ENCODE measurements around the gene BICRAL. TPM values are rescaled to one million over a fixed set of nuclear protein-coding genes. Genes with fewer than 3 reads are reported as not detected.

The BICRAL gene
- polyA plus RNA-seq, 1 of the 3 experiments (the other 2 are of a cell fraction), result 5.1 TPM

DNA sequence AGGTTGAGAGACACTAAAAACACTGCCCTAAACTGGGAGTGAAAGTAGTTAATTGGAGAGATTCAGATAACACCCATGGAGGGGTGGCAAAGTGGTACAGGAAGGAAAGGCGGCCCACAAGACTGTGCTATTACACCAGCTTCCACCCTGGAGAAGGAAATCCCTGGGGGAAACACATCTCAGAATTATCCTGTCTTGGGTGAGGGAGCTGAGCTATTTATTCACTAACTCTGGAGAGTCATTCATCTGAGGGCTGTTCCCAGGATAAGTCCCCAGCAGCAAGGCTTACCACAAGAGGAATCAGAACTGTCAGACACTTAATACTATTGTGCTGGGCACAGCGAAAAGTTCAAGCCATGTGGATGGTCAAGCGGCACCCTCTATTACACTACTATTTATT is 45.9 kb upstream of the BICRAL start:
- DNase-seq, result no peak
- POLR2A ChIA-PET, result no interaction called here
- no peaks in the 10 kb centered on the region for H4K20me1 ChIP-seq (ENCODE audit: insufficient read depth)
- H2AFZ ChIP-seq (ENCODE audit: low read depth), result no peak overlapping the region
- H3K9ac ChIP-seq, result no peak overlapping the region
- H3K9me2 ChIP-seq, result no peaks in the 10 kb centered on the region
- 97% methylated on average over 3 of the region's 3 CpGs for WGBS (ENCODE audit: low lambda C conversion rate)
- no peaks in the 10 kb centered on the region for H3K27me3 ChIP-seq (ENCODE audit: insufficient read depth)
- CTCF ChIA-PET, result interaction anchor here (1.3 kb wide), 1 partner anchor 10 kb away, joined by 4 read pairs; no protein-coding TSS in a partner anchor
- H3K4me1 ChIP-seq (ENCODE audit: control insufficient read depth in 1 of 2, insufficient read depth in 2 of 2, low read depth in 1 of 2, low read length in 1 of 2), result no peaks in the 10 kb centered on the region; a peak in 1 of 4 replicates
- TF ChIP-seq TEAD4 (IDR thresholded peaks at IDR 0.05; ENCODE audit: borderline replicate concordance, insufficient read depth) (no peak), FOXJ3 (CRISPR knock-in tag; IDR thresholded peaks at IDR 0.05) (no peak), TCF12 (IDR thresholded peaks at IDR 0.05) (no peak), SMC3 (IDR thresholded peaks at IDR 0.05; ENCODE audit: low read depth, low read length) (no peak), NFIC (IDR thresholded peaks at IDR 0.05; ENCODE audit: borderline replicate concordance) (no peak), CHD2 (IDR thresholded peaks at IDR 0.05; ENCODE audit: low read length, partially characterized antibody) (no peak), TAF1 (IDR thresholded peaks at IDR 0.05; ENCODE audit: borderline replicate concordance, low read depth, low read length) (no peak)
- TF ChIP-seq, protein P1, sequence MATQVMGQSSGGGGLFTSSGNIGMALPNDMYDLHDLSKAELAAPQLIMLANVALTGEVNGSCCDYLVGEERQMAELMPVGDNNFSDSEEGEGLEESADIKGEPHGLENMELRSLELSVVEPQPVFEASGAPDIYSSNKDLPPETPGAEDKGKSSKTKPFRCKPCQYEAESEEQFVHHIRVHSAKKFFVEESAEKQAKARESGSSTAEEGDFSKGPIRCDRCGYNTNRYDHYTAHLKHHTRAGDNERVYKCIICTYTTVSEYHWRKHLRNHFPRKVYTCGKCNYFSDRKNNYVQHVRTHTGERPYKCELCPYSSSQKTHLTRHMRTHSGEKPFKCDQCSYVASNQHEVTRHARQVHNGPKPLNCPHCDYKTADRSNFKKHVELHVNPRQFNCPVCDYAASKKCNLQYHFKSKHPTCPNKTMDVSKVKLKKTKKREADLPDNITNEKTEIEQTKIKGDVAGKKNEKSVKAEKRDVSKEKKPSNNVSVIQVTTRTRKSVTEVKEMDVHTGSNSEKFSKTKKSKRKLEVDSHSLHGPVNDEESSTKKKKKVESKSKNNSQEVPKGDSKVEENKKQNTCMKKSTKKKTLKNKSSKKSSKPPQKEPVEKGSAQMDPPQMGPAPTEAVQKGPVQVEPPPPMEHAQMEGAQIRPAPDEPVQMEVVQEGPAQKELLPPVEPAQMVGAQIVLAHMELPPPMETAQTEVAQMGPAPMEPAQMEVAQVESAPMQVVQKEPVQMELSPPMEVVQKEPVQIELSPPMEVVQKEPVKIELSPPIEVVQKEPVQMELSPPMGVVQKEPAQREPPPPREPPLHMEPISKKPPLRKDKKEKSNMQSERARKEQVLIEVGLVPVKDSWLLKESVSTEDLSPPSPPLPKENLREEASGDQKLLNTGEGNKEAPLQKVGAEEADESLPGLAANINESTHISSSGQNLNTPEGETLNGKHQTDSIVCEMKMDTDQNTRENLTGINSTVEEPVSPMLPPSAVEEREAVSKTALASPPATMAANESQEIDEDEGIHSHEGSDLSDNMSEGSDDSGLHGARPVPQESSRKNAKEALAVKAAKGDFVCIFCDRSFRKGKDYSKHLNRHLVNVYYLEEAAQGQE (IDR thresholded peaks at IDR 0.05; ENCODE audit: low read depth, low read length), result no peak
- TF ChIP-seq, protein P2, sequence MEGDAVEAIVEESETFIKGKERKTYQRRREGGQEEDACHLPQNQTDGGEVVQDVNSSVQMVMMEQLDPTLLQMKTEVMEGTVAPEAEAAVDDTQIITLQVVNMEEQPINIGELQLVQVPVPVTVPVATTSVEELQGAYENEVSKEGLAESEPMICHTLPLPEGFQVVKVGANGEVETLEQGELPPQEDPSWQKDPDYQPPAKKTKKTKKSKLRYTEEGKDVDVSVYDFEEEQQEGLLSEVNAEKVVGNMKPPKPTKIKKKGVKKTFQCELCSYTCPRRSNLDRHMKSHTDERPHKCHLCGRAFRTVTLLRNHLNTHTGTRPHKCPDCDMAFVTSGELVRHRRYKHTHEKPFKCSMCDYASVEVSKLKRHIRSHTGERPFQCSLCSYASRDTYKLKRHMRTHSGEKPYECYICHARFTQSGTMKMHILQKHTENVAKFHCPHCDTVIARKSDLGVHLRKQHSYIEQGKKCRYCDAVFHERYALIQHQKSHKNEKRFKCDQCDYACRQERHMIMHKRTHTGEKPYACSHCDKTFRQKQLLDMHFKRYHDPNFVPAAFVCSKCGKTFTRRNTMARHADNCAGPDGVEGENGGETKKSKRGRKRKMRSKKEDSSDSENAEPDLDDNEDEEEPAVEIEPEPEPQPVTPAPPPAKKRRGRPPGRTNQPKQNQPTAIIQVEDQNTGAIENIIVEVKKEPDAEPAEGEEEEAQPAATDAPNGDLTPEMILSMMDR (IDR thresholded peaks at IDR 0.05), result no peak
- TF ChIP-seq, protein P3, sequence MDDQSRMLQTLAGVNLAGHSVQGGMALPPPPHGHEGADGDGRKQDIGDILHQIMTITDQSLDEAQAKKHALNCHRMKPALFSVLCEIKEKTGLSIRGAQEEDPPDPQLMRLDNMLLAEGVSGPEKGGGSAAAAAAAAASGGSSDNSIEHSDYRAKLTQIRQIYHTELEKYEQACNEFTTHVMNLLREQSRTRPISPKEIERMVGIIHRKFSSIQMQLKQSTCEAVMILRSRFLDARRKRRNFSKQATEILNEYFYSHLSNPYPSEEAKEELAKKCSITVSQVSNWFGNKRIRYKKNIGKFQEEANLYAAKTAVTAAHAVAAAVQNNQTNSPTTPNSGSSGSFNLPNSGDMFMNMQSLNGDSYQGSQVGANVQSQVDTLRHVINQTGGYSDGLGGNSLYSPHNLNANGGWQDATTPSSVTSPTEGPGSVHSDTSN (IDR thresholded peaks at IDR 0.05), result no peak
- TF ChIP-seq, protein P4, sequence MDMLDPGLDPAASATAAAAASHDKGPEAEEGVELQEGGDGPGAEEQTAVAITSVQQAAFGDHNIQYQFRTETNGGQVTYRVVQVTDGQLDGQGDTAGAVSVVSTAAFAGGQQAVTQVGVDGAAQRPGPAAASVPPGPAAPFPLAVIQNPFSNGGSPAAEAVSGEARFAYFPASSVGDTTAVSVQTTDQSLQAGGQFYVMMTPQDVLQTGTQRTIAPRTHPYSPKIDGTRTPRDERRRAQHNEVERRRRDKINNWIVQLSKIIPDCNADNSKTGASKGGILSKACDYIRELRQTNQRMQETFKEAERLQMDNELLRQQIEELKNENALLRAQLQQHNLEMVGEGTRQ (IDR thresholded peaks at IDR 0.05; ENCODE audit: borderline replicate concordance, low read depth, low read length), result no peak
- TF ChIP-seq, protein P5, sequence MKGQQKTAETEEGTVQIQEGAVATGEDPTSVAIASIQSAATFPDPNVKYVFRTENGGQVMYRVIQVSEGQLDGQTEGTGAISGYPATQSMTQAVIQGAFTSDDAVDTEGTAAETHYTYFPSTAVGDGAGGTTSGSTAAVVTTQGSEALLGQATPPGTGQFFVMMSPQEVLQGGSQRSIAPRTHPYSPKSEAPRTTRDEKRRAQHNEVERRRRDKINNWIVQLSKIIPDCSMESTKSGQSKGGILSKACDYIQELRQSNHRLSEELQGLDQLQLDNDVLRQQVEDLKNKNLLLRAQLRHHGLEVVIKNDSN (IDR thresholded peaks at IDR 0.05; ENCODE audit: borderline replicate concordance, low read depth), result no peak
- no peaks in the 10 kb centered on the region for H3K79me2 ChIP-seq (ENCODE audit: insufficient read depth)
- no peak overlapping the region for H3K27ac ChIP-seq (ENCODE audit: low read depth in 2 of 2, low read length in 1 of 2)
- no peak overlapping the region for H3K4me2 ChIP-seq
- no peaks in the 10 kb centered on the region for H3K9me3 ChIP-seq
- no peaks in the 10 kb centered on the region for H3F3A ChIP-seq (replicated peaks; ENCODE audit: insufficient read depth)
- H3K4me3 ChIP-seq (ENCODE audit: low read depth in 2 of 2, low read length in 1 of 2), result no peak overlapping the region
- no peaks in the 10 kb centered on the region for H3K36me3 ChIP-seq (replicated peaks in 1 of 2; ENCODE audit: control insufficient read depth in 1 of 2, insufficient read depth in 2 of 2, low read length in 1 of 2)
